Natural killer cell (primary cell): ENCODE results near the gene NODAL. TPM values are rescaled to one million over a fixed set of nuclear protein-coding genes. Genes with fewer than 3 reads are reported as not detected.
A peak's percentile ranks its signal among the peaks of the same experiment; 100 is the strongest.

Source experiments
- ATAC-seq, 3 donors: fragments of 150-1000 bp in 2 of 3; fragments of 200-7000 bp in 1 of 3; cut with Tn5 transposase; 1 replicate in 1 of 3; 2 replicates in 2 of 3; pipeline ENCODE4 v1.10.0; 2021; ENCODE audit warnings: mild to moderate bottlenecking in 2 of 3, moderate library complexity in 2 of 3
- DNase-seq, 2 donors: peaks; one replicate each; pipeline versions ENCODE4 v3.0.0 to v3.0.0-alpha.2; 2013 to 2021; ENCODE audit warnings: mixed read lengths in 1 of 2
- H3K27ac ChIP-seq: one replicate; pipeline ENCODE4 v1.5.1; 2013; ENCODE audit warnings: mild to moderate bottlenecking, low read length
- H3K27me3 ChIP-seq: one replicate; pipeline ENCODE4 v1.6.1; 2013; ENCODE audit warnings: low read length; ENCODE audit not compliant: control insufficient read depth, insufficient read depth
- H3K36me3 ChIP-seq: one replicate; pipeline ENCODE4 v1.6.1; 2013; ENCODE audit warnings: low read length; ENCODE audit not compliant: control insufficient read depth, insufficient read depth
- H3K4me1 ChIP-seq: one replicate; pipeline ENCODE4 v1.6.1; 2013; ENCODE audit warnings: low read length; ENCODE audit not compliant: control insufficient read depth, insufficient read depth
- H3K4me3 ChIP-seq: one replicate; pipeline ENCODE4 v1.5.1; 2013; ENCODE audit warnings: low read length
- H3K9me3 ChIP-seq: one replicate; pipeline ENCODE4 v1.6.1; 2013; ENCODE audit warnings: low read length; ENCODE audit not compliant: control insufficient read depth, insufficient read depth
- H3K27ac Mint-ChIP-seq, 2 donors: one replicate each; pipeline ENCODE4 v1.8.0; 2022; ENCODE audit warnings: mild to moderate bottlenecking in 2 of 2, mixed read lengths in 2 of 2, moderate library complexity in 1 of 2
- H3K27me3 Mint-ChIP-seq, 2 donors: one replicate each; pipeline ENCODE4 v1.8.0; 2022; ENCODE audit warnings: low read depth in 2 of 2, mixed read lengths in 2 of 2
- H3K36me3 Mint-ChIP-seq: one replicate; pipeline ENCODE4 v1.8.0; 2022; ENCODE audit warnings: mixed read lengths
- H3K4me1 Mint-ChIP-seq, 2 donors: one replicate each; pipeline ENCODE4 v1.8.0; 2022; ENCODE audit warnings: mixed read lengths in 2 of 2
- H3K4me3 Mint-ChIP-seq: one replicate; pipeline ENCODE4 v1.8.0; 2022; ENCODE audit warnings: mild to moderate bottlenecking, moderate library complexity, mixed read lengths
- H3K9me3 Mint-ChIP-seq, 2 donors: one replicate each; pipeline ENCODE4 v1.8.0; 2022; ENCODE audit warnings: mixed read lengths in 2 of 2
- CTCF ChIP-seq: fragments of 200-600 bp; IDR thresholded peaks from one replicate; pipeline ENCODE4 v1.8.0; 2022; ENCODE audit warnings: antibody characterized with exemption
- WGBS: methylation state at CpG from one replicate; pipeline ENCODE4 v1.1.7; 2013; ENCODE audit warnings: missing lambda C conversion rate; ENCODE audit not compliant: insufficient coverage; 5-methylcytosine and 5-hydroxymethylcytosine counted together
- intact Hi-C: fragments of 100-400 bp; cut with micrococcal nuclease; formaldehyde crosslinking; loops from one replicate; pipeline ENCODE4 v1.14.2; 2022
- total RNA-seq, 4 donors: library from RNA; stranded (reverse); fragments of 120-200 nt in 1 of 4; gene quantifications; one replicate each; pipeline versions ENCODE4 v1.2.3 to v1.2.4, GENCODE V29; 2013 to 2022

NODAL gene
- total RNA-seq, 3 donors from 2014 or later (not counting 1 experiment from before 2014, with no cell fraction given), result not detected

GRCh38 chr10:70480239-70480861, 38.9 kb upstream of the NODAL start:
- Mint-ChIP-seq H3K4me1 (peaks cover 25 to 47% of the 10 kb centered on the region in 2 donors), H3K9me3 (no peaks in the 10 kb centered on the region), H3K36me3 (no peaks in the 10 kb centered on the region), H3K4me3 (peak overlapping the region; percentile 70), H3K27ac (no peak overlapping the region), H3K27me3 (peaks cover 10 to 17% of the 10 kb centered on the region in 2 donors)
- DNase-seq (peak in 1 of 2 donors; percentile 50), ATAC-seq (peak in 1 of 3 donors; percentile 10)
- H3K36me3 ChIP-seq, result no peaks in the 10 kb centered on the region
- intact Hi-C loops, result no loop called here
- no peak overlapping the region for H3K4me3 ChIP-seq
- no peak for TF ChIP-seq CTCF
- H3K9me3 ChIP-seq, result no peaks in the 10 kb centered on the region
- H3K4me1 ChIP-seq, result peaks cover 42% of the 10 kb centered on the region
- no peak overlapping the region for H3K27ac ChIP-seq
- peaks cover 5% of the 10 kb centered on the region for H3K27me3 ChIP-seq
- 14% methylated on average over 8 of the region's 9 CpGs for WGBS

- H3K4me1 ChIP-seq, result peaks cover 42% of the 10 kb centered on the region
- WGBS, result 79% methylated on average over 7 of the region's 8 CpGs
- H3K9me3 ChIP-seq, result no peaks in the 10 kb centered on the region
- Mint-ChIP-seq H3K4me1 (peaks cover 25 to 47% of the 10 kb centered on the region in 2 donors), H3K36me3 (no peaks in the 10 kb centered on the region), H3K4me3 (peak overlapping the region; percentile 70), H3K9me3 (no peaks in the 10 kb centered on the region), H3K27ac (no peak overlapping the region), H3K27me3 (peaks cover 10 to 17% of the 10 kb centered on the region in 2 donors)
- H3K27me3 ChIP-seq, result peaks cover 5% of the 10 kb centered on the region
- H3K4me3 ChIP-seq, result no peak overlapping the region
- H3K36me3 ChIP-seq, result no peaks in the 10 kb centered on the region
- TF ChIP-seq CTCF, result no peak
- no peak for ATAC-seq
- intact Hi-C loops, result no loop called here
- DNase-seq, result no peak
- H3K27ac ChIP-seq, result no peak overlapping the region
Measured at GRCh38 chr10:70479626-70480238, 38.3 kb upstream of the NODAL start.

GRCh38 chr10:70479165-70479581, 37.7 kb upstream of the NODAL start:
- H3K36me3 Mint-ChIP-seq, result no peaks in the 10 kb centered on the region
- H3K4me1 Mint-ChIP-seq, result peaks cover 25 to 47% of the 10 kb centered on the region in 2 donors
- ATAC-seq (no peak), DNase-seq (no peak)
- H3K27ac Mint-ChIP-seq, result no peak overlapping the region
- no peaks in the 10 kb centered on the region for H3K36me3 ChIP-seq
- intact Hi-C loops, result no loop called here
- H3K4me1 ChIP-seq, result peaks cover 42% of the 10 kb centered on the region
- 53% methylated on average over 11 of the region's 11 CpGs for WGBS
- TF ChIP-seq CTCF, result no peak
- H3K4me3 Mint-ChIP-seq, result peak overlapping the region; percentile 50
- no peak overlapping the region for H3K27ac ChIP-seq
- H3K9me3 ChIP-seq, result no peaks in the 10 kb centered on the region
- H3K27me3 Mint-ChIP-seq, result peaks cover 10 to 17% of the 10 kb centered on the region in 2 donors
- H3K4me3 ChIP-seq, result no peak overlapping the region
- H3K9me3 Mint-ChIP-seq, result no peaks in the 10 kb centered on the region
- H3K27me3 ChIP-seq, result peaks cover 5% of the 10 kb centered on the region
